AG08395 (cell line): Measurements from ENCODE around the gene CORO1C.
A peak's percentile ranks its signal among the peaks of the same experiment; 100 is the strongest.
"Not testable (repeated sequence)": the region's sequence is repeated elsewhere in the genome, so short reads cannot be mapped to it uniquely, and the experiment has no call there.

ENCODE experiments used
- DNase-seq: peaks from one replicate; pipeline ENCODE4 v3.0.0; 2012; ENCODE audit warnings: mixed read lengths, low spot score

Gene CORO1C

DNA sequence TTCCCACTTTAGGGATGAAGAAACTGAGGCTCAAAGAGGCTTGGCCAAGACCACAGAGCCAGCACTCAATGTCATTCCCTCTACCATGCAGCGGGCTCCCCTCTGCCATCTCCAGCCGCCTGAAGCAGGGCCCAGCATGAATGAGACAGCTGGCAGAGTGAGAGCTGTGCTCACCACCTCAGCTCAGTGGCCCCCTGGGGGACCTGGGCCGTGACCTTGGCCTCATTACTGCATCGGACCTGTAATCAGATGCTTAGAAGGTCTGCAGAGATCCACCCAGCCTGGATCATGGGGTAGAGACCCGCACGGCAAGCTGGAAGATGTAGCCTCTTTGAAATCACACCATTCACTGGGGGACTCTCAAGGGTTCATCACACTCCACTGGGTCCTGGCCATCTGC lies 22.7 kb upstream of the CORO1C start:
- DNase-seq = no peak

DNA sequence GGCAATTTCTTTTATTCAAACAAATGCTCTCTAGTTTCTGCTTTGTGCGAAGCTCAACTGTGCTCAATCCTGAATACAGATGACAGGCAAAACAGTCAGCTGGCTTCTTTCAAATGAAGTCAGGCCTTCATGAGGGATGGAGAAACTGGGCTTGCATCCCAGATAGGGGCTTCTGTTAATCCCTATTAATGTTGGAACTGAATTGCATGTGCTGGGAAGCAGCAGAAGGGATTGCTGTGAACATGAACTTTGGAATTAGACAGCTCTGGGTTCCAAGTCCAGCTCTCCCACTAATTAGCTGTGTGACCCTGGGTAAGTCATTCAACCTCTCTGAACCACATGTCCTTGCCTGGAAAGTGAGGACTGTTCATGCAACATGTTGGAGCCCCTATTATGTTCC lies 21.1 kb upstream of the CORO1C start:
- DNase-seq = no peak

DNA sequence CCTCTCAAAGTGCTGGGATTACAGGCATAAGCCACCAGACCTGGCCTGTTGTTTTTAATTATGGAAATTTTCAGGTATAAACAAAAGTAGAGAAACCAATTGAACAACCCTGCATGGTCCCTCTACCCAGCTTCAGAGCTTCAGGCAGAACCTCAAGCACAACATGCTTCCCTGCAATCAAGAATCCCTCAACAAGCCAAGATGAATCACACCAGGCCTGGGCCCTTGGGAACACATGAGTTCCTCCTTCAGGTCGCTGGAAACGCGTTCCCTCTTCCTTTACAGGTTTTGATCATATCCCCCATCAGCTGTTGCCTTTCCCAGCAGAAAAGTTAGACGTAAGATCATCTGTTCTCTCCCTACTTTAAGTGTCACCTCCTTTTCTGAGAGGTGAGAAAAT lies 20.5 kb upstream of the CORO1C start:
- no peak for DNase-seq

DNA sequence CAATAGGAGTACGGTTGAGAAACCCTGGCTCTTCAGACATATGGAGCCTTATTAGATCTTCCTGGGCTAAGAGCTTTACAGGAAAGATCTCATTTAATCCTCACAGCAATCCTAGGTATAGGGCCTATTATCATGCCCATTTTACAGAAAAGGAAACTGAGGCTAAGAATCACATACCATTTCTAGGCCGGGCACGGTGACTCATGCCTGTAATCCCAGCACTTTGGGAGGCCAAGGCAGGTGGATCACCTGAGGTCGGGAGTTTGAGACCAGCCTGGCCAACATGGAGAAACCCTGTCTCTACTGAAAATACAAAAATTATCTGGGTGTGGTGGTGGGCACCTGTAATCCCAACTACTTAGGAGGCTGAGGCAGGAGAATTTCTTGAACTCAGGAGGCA lies 19.7 kb upstream of the CORO1C start:
- not testable (repeated sequence) for DNase-seq

DNA sequence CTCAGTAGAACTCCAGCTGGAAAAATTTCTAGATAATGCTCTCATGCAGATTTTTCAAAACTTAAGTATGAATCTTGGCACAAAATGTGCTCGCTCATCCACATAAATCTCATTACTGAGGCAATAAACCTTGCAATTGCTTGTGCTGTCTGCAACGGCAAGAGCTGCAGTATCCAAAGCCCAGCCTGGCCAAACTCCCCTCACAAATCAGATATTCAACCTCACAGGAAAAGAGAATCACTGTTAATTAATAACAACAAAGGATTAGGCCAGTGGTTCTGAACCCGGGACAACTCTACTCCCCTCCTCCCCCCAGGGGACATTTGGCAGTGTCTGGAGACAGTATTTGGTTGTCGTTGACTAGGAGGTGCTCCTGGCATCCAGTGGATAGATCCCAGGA lies 19.2 kb upstream of the CORO1C start:
- peak; percentile 31 for DNase-seq

DNA sequence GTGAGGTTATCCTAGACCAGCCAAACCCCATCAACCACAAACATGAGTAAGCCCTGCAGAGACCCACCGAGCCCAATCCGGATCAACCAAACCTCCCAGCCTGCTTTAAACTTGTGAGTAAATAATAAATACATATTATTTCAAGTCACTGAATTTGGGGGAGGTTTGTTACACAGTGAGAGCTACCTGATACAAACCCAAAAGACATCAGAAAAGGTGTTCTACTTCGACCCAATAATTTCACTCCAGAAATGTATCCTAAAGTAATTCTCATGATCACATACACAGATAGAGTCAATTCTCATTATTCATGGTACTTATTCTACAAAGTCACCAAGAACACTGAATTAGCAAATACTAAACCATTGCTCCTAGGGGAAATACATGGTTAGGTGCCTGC lies 16.2 kb upstream of the CORO1C start:
- no peak for DNase-seq

DNA sequence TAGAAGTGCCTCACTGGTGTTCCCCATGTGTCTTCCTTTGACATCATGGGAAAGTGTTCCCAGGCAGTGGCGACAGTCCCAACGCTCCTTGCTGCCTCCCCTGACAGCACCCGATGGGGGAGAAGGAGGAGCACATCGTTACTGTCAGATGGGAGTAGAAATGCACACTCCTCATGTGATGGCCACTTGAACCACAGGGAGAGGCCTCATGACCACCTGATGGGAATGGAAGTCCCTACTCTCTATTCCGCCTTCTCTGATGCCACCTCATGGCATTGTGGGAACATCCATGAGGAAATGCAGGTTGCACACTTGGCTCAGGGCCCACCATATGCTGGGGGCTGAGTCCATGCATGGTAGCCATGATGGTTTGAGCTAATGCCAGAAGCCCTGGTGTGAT lies 14.3 kb upstream of the CORO1C start:
- DNase-seq = no peak

DNA sequence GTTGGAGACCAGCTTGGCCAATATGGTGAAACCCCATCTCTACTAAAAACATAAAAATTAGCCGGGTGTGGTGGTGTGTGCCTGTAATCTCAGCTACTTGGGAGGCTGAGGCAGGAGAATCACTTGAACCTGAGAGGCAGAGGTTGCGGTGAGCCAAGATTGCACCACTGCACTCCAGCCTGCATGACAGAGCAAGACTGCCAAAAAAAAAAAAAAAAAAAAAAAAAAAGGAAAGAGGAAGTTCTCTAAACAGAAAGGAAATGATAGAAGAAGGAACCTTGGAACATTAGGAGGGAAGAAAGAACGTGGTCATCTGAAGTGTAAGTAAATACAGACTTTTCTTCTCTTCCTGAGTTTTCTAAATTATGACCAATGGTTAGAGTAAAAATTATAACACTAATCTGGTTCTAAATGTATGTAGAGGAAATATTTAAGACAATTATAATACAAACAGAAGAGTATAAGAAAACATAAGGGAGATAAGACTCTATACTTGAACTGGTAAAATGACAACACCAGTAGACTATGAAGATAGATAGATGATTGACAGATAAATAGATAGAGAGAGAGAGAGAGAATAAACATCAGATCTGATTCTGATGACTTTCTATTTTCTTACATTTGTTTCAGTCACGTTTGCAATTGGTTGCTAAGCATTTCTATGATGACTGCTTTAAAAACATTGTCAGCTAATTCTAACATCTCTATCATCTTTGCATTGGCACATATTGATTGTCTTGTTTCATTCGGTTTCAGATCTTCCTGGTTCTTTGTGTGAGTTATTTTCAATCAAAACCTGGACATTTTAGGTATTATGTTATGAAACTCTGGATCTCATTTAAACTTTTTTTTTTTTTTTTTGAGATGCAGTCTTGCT lies 12.9 kb upstream of the CORO1C start:
- no peak for DNase-seq

DNA sequence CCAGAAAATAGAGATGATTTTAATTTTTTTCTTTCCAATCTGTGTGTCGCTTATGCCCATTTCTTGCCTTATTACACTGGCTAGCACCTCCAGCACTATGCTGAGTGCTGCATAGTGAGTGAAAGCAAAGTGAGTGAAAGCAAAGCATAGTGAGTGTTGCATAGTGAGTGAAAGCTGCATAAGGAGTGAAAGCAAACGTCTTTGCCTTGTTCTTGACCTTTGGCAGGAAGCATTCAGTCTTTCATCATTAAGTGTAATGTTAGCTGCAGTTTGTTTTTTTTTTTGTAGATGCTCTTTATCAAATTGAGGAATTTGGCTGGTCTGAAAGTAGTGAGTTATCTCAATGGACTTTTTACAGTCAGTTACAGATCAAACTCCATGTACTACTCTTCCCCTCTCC lies 6.9 kb upstream of the CORO1C start:
- DNase-seq = no peak

DNA sequence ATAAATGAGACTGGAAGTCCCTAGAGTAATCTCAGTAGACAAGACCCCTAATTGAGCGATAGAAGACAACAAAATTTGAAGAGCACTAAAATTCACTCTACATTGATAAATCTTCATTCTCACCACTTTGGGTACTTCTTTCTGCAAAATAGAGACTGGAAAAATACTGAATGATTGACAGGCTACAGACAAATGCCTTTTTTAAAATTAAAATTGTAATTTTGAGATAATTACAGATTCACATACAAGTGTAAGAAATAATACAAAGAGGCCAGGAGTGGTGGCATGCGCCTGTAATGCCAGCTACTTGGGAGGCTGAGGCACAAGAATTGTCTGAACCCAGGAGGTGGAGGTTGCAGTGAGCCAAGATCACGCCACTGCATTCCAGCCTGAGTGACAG lies 4.5 kb upstream of the CORO1C start:
- no peak for DNase-seq

DNA sequence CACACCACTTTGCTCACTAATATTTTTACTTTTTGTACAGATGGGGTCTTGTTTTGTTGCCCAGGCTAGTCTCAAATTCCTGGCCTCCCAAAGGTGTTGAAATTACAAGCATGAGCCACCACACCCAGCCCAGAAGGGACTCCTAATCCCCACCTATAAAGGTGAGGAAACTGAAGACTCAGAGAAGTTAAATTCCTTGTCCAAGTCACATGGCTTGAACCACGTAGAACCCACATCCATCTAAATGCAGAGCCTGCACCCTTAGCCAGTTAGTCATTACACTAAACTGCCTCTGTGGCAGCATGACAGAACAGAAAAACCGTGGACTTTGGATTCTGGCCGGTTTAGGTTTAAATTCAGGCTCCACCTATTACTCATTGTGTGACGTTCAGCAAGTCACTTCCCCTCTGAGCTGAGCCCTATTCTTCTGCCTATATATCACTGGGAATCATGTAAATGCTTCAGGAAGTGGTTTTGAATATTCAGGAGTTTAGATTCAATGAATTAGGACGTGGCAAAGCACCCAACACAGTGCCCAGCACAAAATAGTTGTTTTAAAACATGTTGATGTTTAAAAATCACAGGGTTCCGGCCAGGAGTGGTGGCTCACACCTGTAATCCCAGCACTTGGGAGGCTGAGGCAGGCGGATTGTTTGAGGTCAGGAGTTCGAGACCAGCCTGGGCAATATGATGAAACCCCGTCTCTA lies 3.0 kb upstream of the CORO1C start:
- peak; percentile 75 for DNase-seq

DNA sequence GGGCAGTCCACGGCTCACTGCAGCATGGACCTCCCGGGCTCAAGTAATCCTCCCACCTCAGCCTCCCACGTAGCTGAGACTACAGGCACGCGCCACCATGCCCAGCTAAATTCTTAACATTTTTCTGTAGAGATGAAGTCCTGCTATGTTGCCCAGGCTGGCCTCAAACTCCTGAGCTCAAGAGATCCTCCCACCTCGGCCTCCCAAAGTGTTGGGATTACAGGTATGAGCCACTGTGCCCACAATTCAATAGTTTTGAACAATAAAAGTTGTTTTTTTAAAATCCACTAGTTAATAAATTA lies 1.9 kb upstream of the CORO1C start:
- DNase-seq = not testable (repeated sequence)

DNA sequence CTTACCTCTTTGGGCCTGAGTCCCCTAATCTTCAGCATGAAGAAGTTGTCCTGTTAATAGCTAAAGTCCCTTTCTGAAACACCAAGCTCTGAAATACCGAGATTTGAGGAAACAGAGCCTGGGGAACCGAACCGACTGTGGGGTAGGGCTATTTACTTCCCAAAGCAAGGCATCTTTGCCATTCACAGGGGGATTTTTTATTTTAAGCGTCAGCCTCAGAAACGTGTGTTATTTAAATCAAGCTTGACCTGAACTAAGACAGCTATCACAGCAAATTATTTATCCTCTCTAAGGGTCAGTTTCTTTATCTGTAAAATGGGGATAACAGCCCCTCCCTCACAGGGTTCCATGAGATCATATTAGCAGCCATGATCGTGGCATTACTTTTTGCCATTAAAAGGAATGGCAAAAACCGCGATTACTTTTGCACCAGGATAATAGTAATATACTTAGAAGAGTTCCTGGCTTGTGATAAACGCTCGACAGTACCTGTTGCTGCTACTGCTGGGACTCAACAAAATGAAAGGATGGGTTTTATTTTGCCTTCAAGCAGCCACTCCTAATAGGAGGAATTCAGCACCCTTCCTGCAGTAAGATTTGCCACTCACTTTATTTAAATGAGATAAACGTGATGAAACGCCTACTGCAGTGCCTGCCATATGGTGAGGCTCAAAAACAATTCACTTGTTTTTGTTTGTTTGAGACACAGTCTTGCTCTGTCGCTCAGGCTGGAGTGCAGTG lies 1.3 kb upstream of the CORO1C start:
- no peak for DNase-seq

DNA sequence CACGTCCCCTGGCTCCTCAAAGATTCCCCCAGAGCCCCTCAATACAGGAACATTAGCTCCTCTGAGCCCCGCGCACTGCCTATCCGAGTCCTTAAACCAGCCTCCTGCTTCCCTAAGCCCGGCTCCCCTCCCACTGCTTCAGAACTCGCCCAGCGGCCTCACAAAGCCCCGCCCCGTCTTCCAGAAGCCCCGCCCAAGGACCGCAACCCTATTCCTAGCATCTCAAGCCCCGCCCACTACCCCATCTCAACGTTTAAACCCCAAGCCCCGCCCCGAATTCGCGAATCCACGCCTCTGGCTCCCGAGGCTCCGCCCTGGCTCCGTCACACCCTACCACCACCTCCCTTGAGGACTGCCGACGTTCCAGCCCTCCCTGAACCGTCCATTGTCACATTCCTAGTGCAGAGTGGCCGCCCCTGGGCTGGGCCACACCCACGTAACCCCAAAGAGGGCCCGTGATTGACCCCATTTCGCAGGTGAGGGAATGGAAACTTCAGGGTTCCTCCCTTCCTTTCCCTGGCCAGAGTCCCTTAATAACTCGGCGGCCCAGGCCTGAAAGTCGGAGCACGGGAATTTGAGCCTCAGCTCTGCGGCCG lies 646 bp upstream of the CORO1C start:
- DNase-seq = peak; percentile 98

DNA sequence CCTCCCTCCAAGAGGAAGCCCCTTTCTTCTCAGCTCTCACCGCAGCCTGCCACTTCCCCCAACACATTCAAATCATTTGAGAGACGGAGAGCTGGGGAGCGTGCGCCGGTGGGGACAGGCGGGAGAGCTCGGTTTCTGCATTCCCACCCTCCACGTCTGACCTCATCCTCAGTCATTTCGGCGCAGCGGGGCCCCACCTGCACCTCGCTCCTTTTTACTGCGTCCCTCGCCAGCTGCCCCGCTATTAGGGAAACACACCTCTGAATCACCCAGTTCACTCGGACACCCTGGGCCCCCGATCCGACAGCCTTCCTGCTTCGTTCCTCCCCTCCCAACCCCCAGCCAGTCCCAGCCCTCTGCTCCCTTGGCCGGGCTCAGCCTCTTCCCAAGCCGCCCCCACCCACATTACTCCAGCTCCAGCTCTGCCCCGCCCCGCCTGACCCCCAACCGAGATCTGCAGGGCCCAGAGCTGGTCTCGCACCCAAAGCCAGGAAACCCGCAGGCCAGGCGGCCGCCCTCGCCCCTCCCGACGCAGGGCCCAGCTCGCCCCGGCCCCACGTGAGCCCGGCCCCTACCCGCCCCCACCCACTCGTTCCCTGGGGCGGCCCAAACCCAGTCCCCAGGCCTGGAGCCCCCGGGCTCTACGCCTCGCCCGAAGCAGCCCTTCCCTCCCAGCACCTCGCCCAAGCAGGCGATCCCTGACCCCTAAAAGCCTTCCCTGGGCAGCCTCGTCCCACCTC lies 783 bp downstream of the CORO1C start:
- DNase-seq = peak; percentile 51

DNA sequence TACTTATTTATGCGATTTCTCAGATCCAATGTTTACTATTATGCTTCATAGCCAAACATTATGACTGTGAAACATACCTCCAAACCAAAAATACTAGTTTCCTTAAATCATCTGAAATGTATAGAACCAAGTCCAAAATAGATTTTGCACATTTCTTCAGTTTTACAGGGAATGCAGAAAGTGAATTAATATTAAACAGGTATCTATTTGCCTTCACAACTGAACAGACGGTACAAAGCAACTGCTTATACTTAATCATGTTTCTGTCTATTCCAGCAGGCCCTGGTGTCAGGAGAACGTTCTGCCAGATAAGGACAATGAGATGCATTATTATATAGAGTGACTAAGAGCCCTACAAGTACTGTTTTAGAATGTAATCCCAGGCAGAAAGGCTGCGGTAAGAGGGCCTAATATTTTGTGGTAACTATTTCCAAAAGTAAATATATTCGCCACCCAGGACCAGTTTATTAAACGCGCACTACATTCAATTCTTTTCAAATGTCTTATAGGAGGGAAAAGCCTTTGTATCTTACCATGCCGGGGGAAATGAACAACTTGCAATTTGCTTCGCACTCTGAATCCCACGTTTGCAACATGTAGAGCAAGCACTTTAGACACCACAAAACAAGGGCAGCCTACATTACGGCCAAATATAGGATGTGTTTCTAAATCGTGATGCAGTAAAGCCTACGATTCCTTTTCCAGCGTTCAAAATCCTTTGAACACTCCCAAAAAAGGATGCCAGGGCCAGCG lies 1.5 kb downstream of the CORO1C start:
- DNase-seq = no peak

DNA sequence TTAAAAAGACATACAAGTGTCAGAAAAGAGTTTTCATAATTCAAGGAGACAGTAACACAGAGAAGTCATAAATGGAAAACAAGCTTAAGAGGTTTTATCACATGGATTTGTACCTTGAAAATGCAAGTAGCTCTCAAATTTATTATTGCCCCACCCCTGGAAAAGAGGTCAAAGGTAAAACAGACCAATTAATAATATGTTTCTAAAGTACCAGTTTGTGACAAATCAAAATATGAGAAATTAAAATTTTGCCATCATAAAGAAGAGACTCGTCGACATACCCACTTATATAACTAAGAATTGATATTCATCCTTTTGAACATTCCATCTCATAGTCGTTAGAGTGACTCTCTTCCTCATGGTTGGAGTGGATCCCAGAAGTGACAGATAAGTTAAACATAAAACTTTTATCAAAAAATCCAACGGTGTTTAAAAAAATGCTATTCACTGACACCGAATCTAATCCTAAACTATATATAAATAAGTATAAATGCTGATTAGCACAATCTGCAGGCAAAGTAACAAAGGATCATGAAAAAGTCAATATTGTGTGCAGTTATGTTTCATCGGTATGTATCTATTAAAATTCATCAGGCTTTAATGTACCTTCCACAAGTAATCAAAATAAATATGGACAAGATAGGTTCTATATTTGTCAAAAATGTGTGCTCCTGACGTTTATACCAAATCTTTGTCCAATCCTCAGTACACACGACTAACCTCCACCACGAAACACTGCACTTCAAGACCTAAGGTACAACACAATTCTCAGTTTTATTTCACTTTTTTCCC lies 2.3 kb downstream of the CORO1C start:
- DNase-seq = no peak

DNA sequence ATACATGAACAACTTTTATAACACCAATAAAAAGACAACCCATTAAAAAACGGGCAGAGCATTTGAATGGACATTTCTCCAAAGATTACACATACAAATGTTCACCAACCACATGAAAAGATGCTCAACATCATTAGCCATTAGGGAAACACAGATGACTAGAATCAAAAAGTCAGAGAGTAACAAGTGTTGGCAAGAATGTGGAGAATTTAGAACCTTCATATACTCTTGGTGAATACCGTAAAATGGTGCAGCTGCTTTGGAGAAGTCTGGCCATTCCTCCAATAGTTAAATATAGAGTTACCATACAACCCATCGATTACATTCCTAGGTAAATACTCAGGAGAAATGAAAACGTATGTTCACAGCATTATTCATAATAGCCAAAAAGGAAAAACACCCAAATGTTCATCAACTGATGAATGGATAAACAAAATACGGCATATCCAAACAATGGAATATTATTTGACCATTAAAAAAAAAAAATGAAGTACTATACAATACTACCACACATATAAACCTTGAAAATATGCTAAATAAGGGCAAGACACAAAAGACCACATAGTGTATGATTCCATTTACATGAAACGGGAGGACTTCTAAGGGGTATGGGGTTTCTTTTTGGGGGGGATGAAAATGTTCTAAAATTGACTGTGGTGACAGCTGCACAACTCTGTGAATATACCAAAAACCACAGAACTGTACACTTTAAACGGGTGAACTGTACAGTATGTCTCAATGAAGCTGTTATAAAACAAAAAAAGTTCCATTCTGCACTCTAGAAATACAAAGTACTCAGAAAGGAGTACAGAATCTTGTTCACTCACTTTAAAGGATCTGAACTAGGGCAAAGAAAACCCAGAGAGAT lies 3.2 kb downstream of the CORO1C start:
- DNase-seq = no peak

DNA sequence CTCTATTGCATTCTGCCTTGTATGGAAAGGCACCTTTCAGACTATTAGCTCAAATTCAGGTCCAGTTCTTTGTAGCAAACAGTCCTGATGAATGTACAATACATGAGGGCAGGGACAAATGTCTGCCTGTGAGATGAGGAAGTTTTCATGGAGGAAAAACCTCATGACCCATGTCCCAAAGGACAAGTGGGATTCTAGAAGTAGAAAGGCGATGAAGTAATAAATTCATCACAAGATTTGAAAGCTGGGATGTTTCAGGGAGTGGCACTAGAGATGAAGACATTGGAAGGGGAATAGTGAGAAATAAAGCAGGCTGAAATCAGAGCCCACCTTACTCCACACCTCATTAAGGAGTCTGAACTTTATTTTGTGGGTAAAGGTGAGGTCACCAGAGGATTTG lies 4.2 kb downstream of the CORO1C start:
- DNase-seq = no peak

DNA sequence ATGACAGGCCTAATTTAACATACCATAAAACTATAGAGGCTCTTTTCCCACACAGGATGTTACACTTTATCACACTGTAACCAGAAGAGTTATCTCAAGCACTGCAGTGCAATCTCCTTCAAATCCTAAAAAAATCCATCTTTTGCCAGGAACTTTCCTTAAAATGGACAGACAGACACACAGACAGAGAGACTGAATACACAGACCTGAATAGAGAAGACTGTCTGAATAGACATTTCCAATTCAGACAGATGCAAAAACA lies 6.5 kb downstream of the CORO1C start:
- no peak for DNase-seq
